Osteoblast (primary cell): ENCODE results near the gene CAMK2B. TPM values are rescaled to one million over a fixed set of nuclear protein-coding genes. Genes with fewer than 3 reads are reported as not detected.

Experiments
- DNase-seq: peaks from one replicate; pipeline ENCODE4 v3.0.0; 2011; ENCODE audit warnings: low spot score, mixed read lengths; ENCODE audit not compliant: insufficient read length; ENCODE audit errors: missing footprints
- H2AFZ ChIP-seq: 2 replicates; pipeline ENCODE4 v1.6.0; 2011; ENCODE audit warnings: mild to moderate bottlenecking, low read length
- H3K27ac ChIP-seq: 2 replicates; pipeline ENCODE4 v1.5.1; 2011; ENCODE audit warnings: mild to moderate bottlenecking, low read depth, low read length, moderate library complexity
- H3K27me3 ChIP-seq: 2 replicates; pipeline ENCODE4 v1.6.0; 2012; ENCODE audit warnings: mild to moderate bottlenecking, control low read depth, inconsistent platforms, low read length, moderate library complexity; ENCODE audit not compliant: insufficient read depth
- H3K36me3 ChIP-seq: 2 replicates; pipeline ENCODE4 v1.5.1; 2011; ENCODE audit warnings: mild to moderate bottlenecking, low read length, control low read depth, moderate library complexity; ENCODE audit not compliant: insufficient read depth
- H3K4me1 ChIP-seq: 2 replicates; pipeline ENCODE4 v1.5.1; 2011; ENCODE audit warnings: mild to moderate bottlenecking, low read length, control low read depth, moderate library complexity; ENCODE audit not compliant: insufficient read depth
- H3K4me2 ChIP-seq: 2 replicates; pipeline ENCODE4 v1.6.0; 2011; ENCODE audit warnings: mild to moderate bottlenecking, low read length; ENCODE audit not compliant: insufficient read depth
- H3K4me3 ChIP-seq: fragments of 200-600 bp; sonication (generic); 3 replicates; pipeline ENCODE4 v1.5.1; 2012; ENCODE audit warnings: mild to moderate bottlenecking, low read length, inconsistent platforms; ENCODE audit not compliant: insufficient read depth
- H3K79me2 ChIP-seq: 2 replicates; pipeline ENCODE4 v1.6.0; 2012; ENCODE audit warnings: mild to moderate bottlenecking, low read length, control low read depth, inconsistent platforms; ENCODE audit not compliant: insufficient read depth
- H3K9me3 ChIP-seq: 2 replicates; pipeline ENCODE4 v1.5.1; 2011; ENCODE audit warnings: low read depth, low read length, control low read depth
- H4K20me1 ChIP-seq: 2 replicates; pipeline ENCODE4 v1.6.0; 2012; ENCODE audit warnings: mild to moderate bottlenecking, low read length, control low read depth; ENCODE audit not compliant: insufficient read depth
- CTCF ChIP-seq: IDR thresholded peaks from 2 replicates; pipeline ENCODE4 v1.5.1; 2011; ENCODE audit warnings: mild to moderate bottlenecking, low read depth, low read length, moderate library complexity; ENCODE audit errors: extremely low read depth
- total RNA-seq: library from RNA; depleted of rRNA; stranded (reverse); fragments of >200 nt; gene quantifications from 2 replicates; pipeline ENCODE4 v1.2.3, GENCODE V29; 2012

Gene CAMK2B
- total RNA-seq, 1 donor: not detected

- no peaks in the 10 kb centered on the region for H4K20me1 ChIP-seq
- H3K79me2 ChIP-seq: no peaks in the 10 kb centered on the region
- H3K36me3 ChIP-seq: no peaks in the 10 kb centered on the region
- no peak overlapping the region for H3K27ac ChIP-seq
- no peaks in the 10 kb centered on the region for H3K4me1 ChIP-seq
- no peak overlapping the region for H2AFZ ChIP-seq
- H3K4me2 ChIP-seq: no peak overlapping the region
- no peaks in the 10 kb centered on the region for H3K9me3 ChIP-seq
- TF ChIP-seq CTCF: no peak
- H3K27me3 ChIP-seq: peaks cover 14% of the 10 kb centered on the region
- H3K4me3 ChIP-seq: no peak overlapping the region
- DNase-seq: peak; percentile 83
Observed at GRCh38 chr7:44220358-44221112, 104.9 kb downstream of the CAMK2B start.

- H3K36me3 ChIP-seq: no peaks in the 10 kb centered on the region
- H4K20me1 ChIP-seq: no peaks in the 10 kb centered on the region
- H2AFZ ChIP-seq: no peak overlapping the region
- peaks cover 9% of the 10 kb centered on the region for H3K27me3 ChIP-seq
- no peaks in the 10 kb centered on the region for H3K79me2 ChIP-seq
- H3K4me2 ChIP-seq: no peak overlapping the region
- no peaks in the 10 kb centered on the region for H3K9me3 ChIP-seq
- H3K4me1 ChIP-seq: no peaks in the 10 kb centered on the region
- TF ChIP-seq CTCF: no peak
- H3K27ac ChIP-seq: no peak overlapping the region
- DNase-seq: peak; percentile 75
- H3K4me3 ChIP-seq: no peak overlapping the region
Observed at GRCh38 chr7:44220046-44220357, 105.4 kb downstream of the CAMK2B start.

- H3K4me1 ChIP-seq: no peaks in the 10 kb centered on the region
- peaks cover 4% of the 10 kb centered on the region for H4K20me1 ChIP-seq
- H3K4me3 ChIP-seq: no peak overlapping the region
- no peak overlapping the region for H3K27ac ChIP-seq
- H3K36me3 ChIP-seq: peaks cover 3% of the 10 kb centered on the region
- no peak overlapping the region for H2AFZ ChIP-seq
- no peak for TF ChIP-seq CTCF
- DNase-seq: peak; percentile 77
- no peak overlapping the region for H3K4me2 ChIP-seq
- H3K9me3 ChIP-seq: no peaks in the 10 kb centered on the region
- H3K27me3 ChIP-seq: peaks cover 7% of the 10 kb centered on the region
- H3K79me2 ChIP-seq: no peaks in the 10 kb centered on the region
Observed at GRCh38 chr7:44219371-44220045, 105.9 kb downstream of the CAMK2B start.

- H3K4me2 ChIP-seq: no peak overlapping the region
- no peak overlapping the region for H3K27ac ChIP-seq
- no peaks in the 10 kb centered on the region for H3K9me3 ChIP-seq
- H3K79me2 ChIP-seq: no peaks in the 10 kb centered on the region
- H3K4me1 ChIP-seq: no peaks in the 10 kb centered on the region
- no peak overlapping the region for H3K4me3 ChIP-seq
- peaks cover 8% of the 10 kb centered on the region for H4K20me1 ChIP-seq
- no peak overlapping the region for H2AFZ ChIP-seq
- TF ChIP-seq CTCF: no peak
- peak; percentile 90 for DNase-seq
- H3K27me3 ChIP-seq: peaks cover 7% of the 10 kb centered on the region
- H3K36me3 ChIP-seq: peaks cover 8% of the 10 kb centered on the region
Observed at GRCh38 chr7:44218418-44219201, 106.8 kb downstream of the CAMK2B start.
